ENCODE results near the gene TMEM41B. TPM values are rescaled to one million over a fixed set of nuclear protein-coding genes. Genes with fewer than 3 reads are reported as not detected.

The TMEM41B gene
- total RNA-seq, 1 experiment from 2014 or later = 67.2 TPM

DNA sequence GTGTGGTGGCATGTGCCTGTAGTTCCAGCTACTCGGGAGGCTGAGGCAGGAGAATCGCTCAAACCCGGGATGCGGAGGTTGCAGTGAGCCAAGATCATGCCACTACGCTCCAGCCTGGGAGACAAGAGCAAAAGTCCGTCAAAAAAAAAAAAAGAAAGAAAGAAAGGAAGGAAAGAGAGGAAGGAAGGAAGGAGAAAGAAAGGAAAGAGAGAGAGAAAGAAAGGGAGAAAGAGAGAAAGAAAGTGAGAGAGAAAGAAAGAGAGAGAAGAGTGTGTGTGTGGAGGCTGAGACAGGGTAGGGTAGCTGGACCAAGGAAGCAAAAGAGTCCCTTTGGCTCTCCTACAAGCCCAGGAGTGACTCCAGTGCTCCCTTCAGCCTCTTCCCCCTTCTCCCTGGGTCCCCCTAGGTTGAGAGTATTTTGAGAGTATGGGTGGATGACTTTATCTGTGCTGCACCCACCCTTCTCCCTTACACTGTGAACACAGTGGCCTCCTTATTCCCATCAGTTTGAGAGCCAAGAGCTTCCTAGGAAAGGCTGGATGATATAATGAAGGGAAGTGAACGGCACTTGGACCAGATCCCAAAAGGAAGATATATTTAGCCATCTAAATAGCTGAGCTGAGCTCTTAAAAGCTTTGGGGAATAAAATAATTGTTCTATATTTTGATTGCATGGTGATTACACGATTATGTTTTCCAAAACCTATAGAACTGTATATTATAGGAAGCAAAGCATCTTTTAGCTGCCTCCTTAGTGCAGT lies 39.7 kb downstream of the TMEM41B start (continued):
- TF ChIP-seq EGR1 (IDR thresholded peaks at IDR 0.05; ENCODE audit: low read depth) = no peak
- TF ChIP-seq, protein P1, sequence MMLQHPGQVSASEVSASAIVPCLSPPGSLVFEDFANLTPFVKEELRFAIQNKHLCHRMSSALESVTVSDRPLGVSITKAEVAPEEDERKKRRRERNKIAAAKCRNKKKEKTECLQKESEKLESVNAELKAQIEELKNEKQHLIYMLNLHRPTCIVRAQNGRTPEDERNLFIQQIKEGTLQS (IDR thresholded peaks at IDR 0.05) = no peak
- no peak for TF ChIP-seq RAD21 (IDR thresholded peaks at IDR 0.05; ENCODE audit: low read depth)
- TF ChIP-seq POLR2AphosphoS5 (IDR thresholded peaks at IDR 0.05; ENCODE audit: low read depth, low read length) = no peak

DNA sequence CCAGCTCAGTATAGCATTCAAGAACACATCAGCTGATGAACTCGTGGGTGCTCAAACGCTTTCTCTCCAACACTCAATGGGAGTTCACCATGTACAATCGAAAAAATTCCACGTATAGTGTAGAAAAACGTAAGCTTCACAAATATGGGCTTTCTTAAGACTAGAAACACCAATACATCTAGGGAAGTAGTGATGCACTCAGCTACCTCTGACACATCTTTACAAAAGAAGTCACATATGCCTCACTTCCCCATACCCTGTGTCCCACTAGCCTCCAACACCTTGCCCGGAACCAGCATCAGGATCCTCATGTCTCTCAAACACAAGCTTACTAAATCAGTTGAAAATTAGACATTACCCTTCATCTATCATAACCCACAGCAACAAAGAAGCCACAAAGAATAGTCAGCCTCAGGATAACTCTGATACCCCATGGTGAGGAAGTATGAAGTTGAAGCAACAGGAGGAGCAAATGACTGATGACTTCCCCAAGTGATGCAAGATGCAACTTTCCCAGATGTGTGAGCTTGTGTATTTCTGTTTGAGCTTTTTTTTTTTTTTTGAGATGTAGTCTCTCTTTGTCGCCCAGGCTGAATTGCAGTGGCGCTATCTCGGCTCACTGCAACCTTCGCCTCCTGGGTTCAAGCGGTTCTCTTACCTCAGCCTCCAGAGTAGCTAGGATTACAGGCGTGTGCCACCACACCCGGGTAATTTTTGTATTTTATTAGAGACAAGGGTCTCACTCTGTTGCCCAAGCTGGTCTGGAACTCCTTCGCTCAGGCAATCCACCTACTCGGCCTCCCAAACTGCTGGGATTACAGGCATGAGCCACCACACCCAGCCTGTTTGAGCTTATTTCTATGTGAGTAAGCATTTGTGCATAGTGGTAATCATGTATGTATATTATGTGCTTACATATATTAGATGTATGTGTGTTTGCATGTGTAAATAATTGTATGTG lies 40.7 kb downstream of the TMEM41B start:
- DNase-seq (ENCODE audit: low read depth, low spot score) (no peak), ATAC-seq (no peak)
- Histone ChIP-seq H3K9me2 (ENCODE audit: insufficient read depth) (no peaks in the 10 kb centered on the region), H3K36me3 (ENCODE audit: control insufficient read depth in 1 of 2, insufficient read depth in 2 of 2, low read length in 2 of 2) (no peaks in the 10 kb centered on the region), H3K79me2 (ENCODE audit: insufficient read depth, low read length) (no peaks in the 10 kb centered on the region), H3K4me1 (ENCODE audit: control insufficient read depth in 1 of 2, insufficient read depth in 2 of 2, low read length in 2 of 2) (peaks cover 6 to 7% of the 10 kb centered on the region in 2 experiments), H3K9ac (ENCODE audit: low read length) (no peak overlapping the region), H2AFZ (ENCODE audit: low read depth, low read length, poor library complexity, severe bottlenecking) (no peak overlapping the region), H4K20me1 (ENCODE audit: insufficient read depth) (no peaks in the 10 kb centered on the region), H3K4me3 (replicated peaks in 1 of 2; ENCODE audit: low read depth in 1 of 2, low read length in 2 of 2) (no peak overlapping the region), H3K27ac (ENCODE audit: low read depth, low read length) (no peak overlapping the region), H3K4me2 (ENCODE audit: low read length) (no peak overlapping the region), H3K27me3 (ENCODE audit: insufficient read depth, low read length) (no peaks in the 10 kb centered on the region), H3K9me3 (ENCODE audit: control insufficient read depth in 1 of 2, insufficient read depth in 1 of 2, low read depth in 1 of 2, low read length in 2 of 2) (no peaks in the 10 kb centered on the region)
- CTCF ChIA-PET = no interaction called here
- POLR2A ChIA-PET = interaction anchor here (1.5 kb wide), 1 partner anchor 11 kb away, joined by 4 read pairs; no protein-coding TSS in a partner anchor
- BruUV-seq (replicated peaks) = no TSS peak
- TF ChIP-seq, protein P2, sequence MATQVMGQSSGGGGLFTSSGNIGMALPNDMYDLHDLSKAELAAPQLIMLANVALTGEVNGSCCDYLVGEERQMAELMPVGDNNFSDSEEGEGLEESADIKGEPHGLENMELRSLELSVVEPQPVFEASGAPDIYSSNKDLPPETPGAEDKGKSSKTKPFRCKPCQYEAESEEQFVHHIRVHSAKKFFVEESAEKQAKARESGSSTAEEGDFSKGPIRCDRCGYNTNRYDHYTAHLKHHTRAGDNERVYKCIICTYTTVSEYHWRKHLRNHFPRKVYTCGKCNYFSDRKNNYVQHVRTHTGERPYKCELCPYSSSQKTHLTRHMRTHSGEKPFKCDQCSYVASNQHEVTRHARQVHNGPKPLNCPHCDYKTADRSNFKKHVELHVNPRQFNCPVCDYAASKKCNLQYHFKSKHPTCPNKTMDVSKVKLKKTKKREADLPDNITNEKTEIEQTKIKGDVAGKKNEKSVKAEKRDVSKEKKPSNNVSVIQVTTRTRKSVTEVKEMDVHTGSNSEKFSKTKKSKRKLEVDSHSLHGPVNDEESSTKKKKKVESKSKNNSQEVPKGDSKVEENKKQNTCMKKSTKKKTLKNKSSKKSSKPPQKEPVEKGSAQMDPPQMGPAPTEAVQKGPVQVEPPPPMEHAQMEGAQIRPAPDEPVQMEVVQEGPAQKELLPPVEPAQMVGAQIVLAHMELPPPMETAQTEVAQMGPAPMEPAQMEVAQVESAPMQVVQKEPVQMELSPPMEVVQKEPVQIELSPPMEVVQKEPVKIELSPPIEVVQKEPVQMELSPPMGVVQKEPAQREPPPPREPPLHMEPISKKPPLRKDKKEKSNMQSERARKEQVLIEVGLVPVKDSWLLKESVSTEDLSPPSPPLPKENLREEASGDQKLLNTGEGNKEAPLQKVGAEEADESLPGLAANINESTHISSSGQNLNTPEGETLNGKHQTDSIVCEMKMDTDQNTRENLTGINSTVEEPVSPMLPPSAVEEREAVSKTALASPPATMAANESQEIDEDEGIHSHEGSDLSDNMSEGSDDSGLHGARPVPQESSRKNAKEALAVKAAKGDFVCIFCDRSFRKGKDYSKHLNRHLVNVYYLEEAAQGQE (IDR thresholded peaks at IDR 0.05; ENCODE audit: low read depth) = no peak
- TF ChIP-seq EZH2phosphoT487 (IDR thresholded peaks at IDR 0.05; ENCODE audit: borderline replicate concordance) (no peak), ZNF274 (IDR thresholded peaks at IDR 0.05; ENCODE audit: low read depth, low read length) (no peak)
- intact Hi-C loops (cut with micrococcal nuclease) = no loop called here
- RAD21 ChIA-PET (ENCODE audit: low non-redundant PET in 1 of 2, low total read pairs in 2 of 2, uncharacterized antibody in 2 of 2, unreplicated experiment in 2 of 2) = no interaction called here

All from HCT116 (cell line).